Gastrocnemius medialis (tissue), 4 donors: ENCODE results near the gene ATP5MG.

Source experiments
- CTCF ChIP-seq, 5 experiments: fragments of 450-650 bp in 3 of 5; fragments of 200-600 bp in 2 of 5; sonication (generic) in 2 of 5; IDR thresholded peaks in 4 of 5; conservative IDR thresholded peaks in 1 of 5; 1 replicate in 4 of 5; 2 replicates in 1 of 5; pipeline ENCODE4 v1.5.1; 2016 to 2019; ENCODE audit warnings: antibody characterized with exemption in 5 of 5, mild to moderate bottlenecking in 3 of 5, moderate library complexity in 3 of 5
- POLR2A ChIP-seq, 2 donors: fragments of 450-650 bp; IDR thresholded peaks; one replicate each; pipeline ENCODE4 v1.6.1; 2017; ENCODE audit warnings: antibody characterized with exemption in 2 of 2, mild to moderate bottlenecking in 2 of 2, moderate library complexity in 2 of 2

- no peak for TF ChIP-seq POLR2A (IDR thresholded peaks at IDR 0.05)
- no peak for TF ChIP-seq CTCF (IDR thresholded peaks at IDR 0.05 in 4 of 5, conservative IDR thresholded peaks at IDR 0.05 in 1 of 5)
Measured at GRCh38 chr11:118373263-118373662, 28.1 kb upstream of the ATP5MG start.
